B cell (primary cell): ENCODE data around the gene RGL3. TPM values are rescaled to one million over a fixed set of nuclear protein-coding genes. Genes with fewer than 3 reads are reported as not detected.
"Not testable (repeated sequence)": the region's sequence is repeated elsewhere in the genome, so short reads cannot be mapped to it uniquely, and the experiment has no call there.

Source experiments
- ATAC-seq: fragments of 200-7000 bp; cut with Tn5 transposase; one replicate; pipeline ENCODE4 v1.10.0; 2021; ENCODE audit warnings: low read depth, mild to moderate bottlenecking, moderate number of reproducible peaks, moderate library complexity
- CTCF ChIA-PET: fragments of 350-600 bp; sonication (Branson Sonifier 250); formaldehyde crosslinking; loops from one replicate; lab custom pipeline; 2021; ENCODE audit warnings: antibody characterized with exemption, inconsistent platforms; lab: Charles Lee
- POLR2A ChIA-PET: fragments of 350-600 bp; sonication (Branson Sonifier 250); formaldehyde crosslinking; loops from one replicate; lab custom pipeline; 2021; ENCODE audit warnings: antibody characterized with exemption; lab: Charles Lee
- DNase-seq: peaks from one replicate; pipeline ENCODE4 v3.0.0; 2013
- H2AFZ ChIP-seq: 2 replicates; pipeline ENCODE4 v1.6.1; 2012; ENCODE audit warnings: mild to moderate bottlenecking, low read depth, low read length; ENCODE audit not compliant: insufficient read depth, poor library complexity, severe bottlenecking
- H3K27ac ChIP-seq, 2 donors: 1 replicate in 1 of 2; 2 replicates in 1 of 2; pipeline ENCODE4 v1.5.1; 2012 to 2013; ENCODE audit warnings: low read length in 2 of 2, mild to moderate bottlenecking in 2 of 2, moderate library complexity in 1 of 2
- H3K27me3 ChIP-seq, 4 experiments: fragments of 200-600 bp in 1 of 4; sonication (generic) in 1 of 4; replicated peaks in 1 of 4; 1 replicate in 2 of 4; 2 replicates in 2 of 4; pipeline versions ENCODE4 v1.6.1 to v1.7.0; 2013 to 2016; ENCODE audit warnings: low read length in 3 of 4, mild to moderate bottlenecking in 2 of 4, mixed read lengths in 1 of 4, moderate library complexity in 1 of 4; ENCODE audit not compliant: insufficient read depth in 4 of 4, control insufficient read depth in 3 of 4; ENCODE audit errors: control extremely low read depth in 1 of 4
- H3K36me3 ChIP-seq, 2 experiments: replicated peaks in 1 of 2; 1 replicate in 1 of 2; 2 replicates in 1 of 2; pipeline versions ENCODE4 v1.6.1 to v1.7.1; 2013; ENCODE audit warnings: low read length in 1 of 2; ENCODE audit not compliant: insufficient read depth in 2 of 2, control insufficient read depth in 1 of 2; ENCODE audit errors: control extremely low read depth in 1 of 2, extremely low read depth in 1 of 2
- H3K4me1 ChIP-seq, 2 donors: fragments of 200-600 bp in 1 of 2; sonication (generic) in 1 of 2; 1 replicate in 1 of 2; 2 replicates in 1 of 2; pipeline versions ENCODE4 v1.5.1 to v1.6.1; 2013 to 2017; ENCODE audit warnings: low read length in 2 of 2; ENCODE audit not compliant: control insufficient read depth in 2 of 2, insufficient read depth in 2 of 2
- H3K4me2 ChIP-seq: replicated peaks from 2 replicates; pipeline ENCODE3; 2012; ENCODE audit warnings: mild to moderate bottlenecking, low read depth, low read length; ENCODE audit not compliant: poor library complexity, severe bottlenecking
- H3K4me3 ChIP-seq, 5 experiments: fragments of 200-600 bp in 1 of 5; sonication (generic) in 1 of 5; 1 replicate in 3 of 5; 2 replicates in 2 of 5; pipeline versions ENCODE4 v1.5.1 to v1.7.0; 2011 to 2016; ENCODE audit warnings: low read length in 4 of 5, mild to moderate bottlenecking in 4 of 5, low read depth in 2 of 5, control low read depth in 1 of 5, moderate library complexity in 1 of 5; ENCODE audit not compliant: insufficient read depth in 1 of 5; ENCODE audit errors: control extremely low read depth in 1 of 5, extremely low read depth in 1 of 5
- H3K79me2 ChIP-seq: fragments of 200-600 bp; sonication (generic); one replicate; pipeline ENCODE4 v1.6.0; 2016; ENCODE audit warnings: low read length; ENCODE audit not compliant: control insufficient read depth, insufficient read depth
- H3K9ac ChIP-seq: fragments of 200-600 bp; sonication (generic); 2 replicates; pipeline ENCODE4 v1.6.1; 2017; ENCODE audit warnings: mild to moderate bottlenecking, low read length, moderate library complexity
- H3K9me3 ChIP-seq, 3 donors: one replicate each; pipeline versions ENCODE4 v1.6.1 to v1.7.1; 2013; ENCODE audit warnings: low read length in 2 of 3; ENCODE audit not compliant: control insufficient read depth in 2 of 3, insufficient read depth in 1 of 3; ENCODE audit errors: control extremely low read depth in 1 of 3
- H4K20me1 ChIP-seq: 2 replicates; pipeline ENCODE4 v1.6.0; 2012; ENCODE audit warnings: mild to moderate bottlenecking, low read length; ENCODE audit not compliant: insufficient read depth, control insufficient read depth, poor library complexity, severe bottlenecking
- H3K27ac Mint-ChIP-seq: one replicate; pipeline ENCODE4 v1.8.0; 2021; ENCODE audit warnings: mixed read lengths
- H3K27me3 Mint-ChIP-seq: one replicate; pipeline ENCODE4 v1.8.0; 2021; ENCODE audit warnings: mixed read lengths
- H3K4me1 Mint-ChIP-seq: one replicate; pipeline ENCODE4 v1.8.0; 2021; ENCODE audit warnings: mixed read lengths
- H3K4me3 Mint-ChIP-seq: one replicate; pipeline ENCODE4 v1.8.0; 2021; ENCODE audit warnings: mixed read lengths
- H3K9me3 Mint-ChIP-seq: one replicate; pipeline ENCODE4 v1.8.0; 2022; ENCODE audit warnings: mixed read lengths; ENCODE audit not compliant: insufficient read depth
- CTCF ChIP-seq: fragments of 200-600 bp; IDR thresholded peaks from one replicate; pipeline ENCODE4 v1.8.0; 2022; ENCODE audit warnings: antibody characterized with exemption, mild to moderate bottlenecking
- EZH2 ChIP-seq: IDR thresholded peaks from 2 replicates; pipeline ENCODE4 v1.6.1; 2012; ENCODE audit warnings: borderline replicate concordance, low read depth, mild to moderate bottlenecking, moderate library complexity, low read length; ENCODE audit not compliant: insufficient read depth, poor library complexity, severe bottlenecking
- WGBS: methylation state at CpG from one replicate; pipeline ENCODE4 v1.1.5; 2013; ENCODE audit warnings: missing lambda C conversion rate; ENCODE audit not compliant: insufficient coverage; 5-methylcytosine and 5-hydroxymethylcytosine counted together
- intact Hi-C: fragments of 100-400 bp; cut with micrococcal nuclease; formaldehyde crosslinking; loops from one replicate; pipeline ENCODE4 v1.10.0; 2022
- polyA plus RNA-seq: library from polyadenylated mRNA; depleted of rRNA; stranded (reverse); fragments of >200 nt; gene quantifications from 2 replicates; pipeline ENCODE4 v1.2.3, GENCODE V29; 2012
- total RNA-seq, 2 donors: library from RNA; stranded (reverse); fragments of 120-200 nt in 1 of 2; gene quantifications; 1 replicate in 1 of 2; 2 replicates in 1 of 2; pipeline versions ENCODE4 v1.2.3 to v1.2.4, GENCODE V29; 2013 to 2022

The RGL3 gene
- total and polyA plus RNA-seq, 2 donors (not counting 1 experiment from before 2014, with no cell fraction given): 0.54 to 2.8 TPM

GRCh38 chr19:11460207-11460606, 41.1 kb upstream of the RGL3 start:
- peaks cover 0 to 4% (median 0%) of the 10 kb centered on the region in 3 donors for H3K9me3 ChIP-seq
- H3K79me2 ChIP-seq: no peaks in the 10 kb centered on the region
- no peak for TF ChIP-seq EZH2
- TF ChIP-seq CTCF: no peak
- H3K36me3 ChIP-seq: no peaks in the 10 kb centered on the region
- no peaks in the 10 kb centered on the region for H3K4me1 ChIP-seq
- ATAC-seq (no peak), DNase-seq (no peak)
- H3K4me3 ChIP-seq: no peak overlapping the region
- no peak overlapping the region for H3K4me2 ChIP-seq
- H2AFZ ChIP-seq: no peak overlapping the region
- H3K9ac ChIP-seq: no peak overlapping the region
- H3K27me3 ChIP-seq: peaks cover 0 to 11% (median 0%) of the 10 kb centered on the region in 4 experiments
- POLR2A ChIA-PET: no interaction called here
- Mint-ChIP-seq H3K4me1 (no peaks in the 10 kb centered on the region), H3K27me3 (no peaks in the 10 kb centered on the region), H3K9me3 (no peaks in the 10 kb centered on the region), H3K4me3 (no peak overlapping the region), H3K27ac (no peak overlapping the region)
- CTCF ChIA-PET: no interaction called here
- intact Hi-C loops: no loop called here
- WGBS: 66% methylated on average over 3 of the region's 4 CpGs
- H3K27ac ChIP-seq: no peak overlapping the region
- H4K20me1 ChIP-seq: no peaks in the 10 kb centered on the region

GRCh38 chr19:11458912-11459311, 39.8 kb upstream of the RGL3 start:
- H3K36me3 ChIP-seq, H3K9ac ChIP-seq, DNase-seq, H3K27ac Mint-ChIP-seq, H3K4me2 ChIP-seq, H3K9me3 Mint-ChIP-seq, intact Hi-C loops, H4K20me1 ChIP-seq, H3K4me1 ChIP-seq, CTCF ChIA-PET, ATAC-seq, H2AFZ ChIP-seq, H3K79me2 ChIP-seq, H3K4me3 Mint-ChIP-seq, H3K27me3 Mint-ChIP-seq, H3K27ac ChIP-seq, H3K4me3 ChIP-seq, H3K9me3 ChIP-seq, H3K4me1 Mint-ChIP-seq: not testable (repeated sequence)
- POLR2A ChIA-PET: interaction anchor here (0.7 kb wide), 2 partner anchors 138 to 527 kb away, joined by 3 read pairs; no protein-coding TSS in a partner anchor
- 93% methylated on average over 3 of the region's 11 CpGs for WGBS
- peaks cover 0 to 11% (median 0%) of the 10 kb centered on the region in 4 experiments for H3K27me3 ChIP-seq
